Measurements from ENCODE around the gene CENATAC. TPM values are rescaled to one million over a fixed set of nuclear protein-coding genes. Genes with fewer than 3 reads are reported as not detected.
"Not testable (repeated sequence)": the region's sequence is repeated elsewhere in the genome, so short reads cannot be mapped to it uniquely, and the experiment has no call there.

Gene CENATAC
- total RNA-seq, 1 experiment from 2014 or later = 88.0 TPM

GRCh38 chr11:119030329-119031047 lies 32.5 kb downstream of the CENATAC start, which contains the start of gene SLC37A4:
TSS of gene SLC37A4 (minus strand) at chr11:119030877.
- Histone ChIP-seq H3F3A (ENCODE audit: low read length, unreplicated experiment) (no peaks in the 10 kb centered on the region), H4K20me1 (ENCODE audit: low read length) (no peaks in the 10 kb centered on the region), H3K27me3 (ENCODE audit: low read length) (no peaks in the 10 kb centered on the region), H3K9me3 (ENCODE audit: low read length) (no peaks in the 10 kb centered on the region), H2AFZ (ENCODE audit: low read length) (peak within 1 kb of the TSS; percentile 99), H3K9ac (ENCODE audit: low read length) (peak within 1 kb of the TSS; percentile 91), H3K4me2 (ENCODE audit: low read length) (peak within 1 kb of the TSS; percentile 99), H3K4me3 (ENCODE audit: low read length) (peak within 1 kb of the TSS; percentile 96), H3K79me2 (ENCODE audit: low read length) (peaks cover 27% of the 10 kb centered on the region), H3K36me3 (ENCODE audit: low read depth, low read length) (peaks cover 5% of the 10 kb centered on the region; the same call in 1 of the 2 replicates), H3K4me1 (ENCODE audit: insufficient read depth, low read length) (peaks cover 16% of the 10 kb centered on the region), H3K27ac (ENCODE audit: low read length) (peak within 1 kb of the TSS; percentile 15; the same call in 1 of the 2 replicates), H3K9me2 (replicated peaks; ENCODE audit: low read length) (no peaks in the 10 kb centered on the region)
- intact Hi-C loops (cut with micrococcal nuclease) = loop anchor here (2.0 kb wide), 1 partner anchor 72 kb away; no protein-coding TSS in a partner anchor
- TF ChIP-seq CTCF (conservative IDR thresholded peaks at IDR 0.05; ENCODE audit: low read depth, low read length) (peak; percentile 93), EZH2phosphoT487 (IDR thresholded peaks at IDR 0.05; ENCODE audit: borderline replicate concordance, low read length) (no peak)
- peak; percentile 84 for ATAC-seq
- no TSS peak for BruUV-seq (replicated peaks)
- DNase-seq = peak; percentile 100
- POLR2A ChIA-PET (ENCODE audit: unreplicated experiment) = no interaction called here
- CTCF ChIA-PET = no interaction called here

- ATAC-seq (no peak), DNase-seq (no peak)
- H2AFZ ChIP-seq (ENCODE audit: low read length) = no peak overlapping the region
- CTCF ChIA-PET = no interaction called here
- H3K4me3 ChIP-seq (ENCODE audit: low read length) = no peak overlapping the region
- H4K20me1 ChIP-seq (ENCODE audit: low read length) = no peaks in the 10 kb centered on the region
- H3K4me1 ChIP-seq (ENCODE audit: insufficient read depth, low read length) = peaks cover 16% of the 10 kb centered on the region
- no peaks in the 10 kb centered on the region for H3F3A ChIP-seq (ENCODE audit: low read length, unreplicated experiment)
- POLR2A ChIA-PET (ENCODE audit: unreplicated experiment) = no interaction called here
- H3K27me3 ChIP-seq (ENCODE audit: low read length) = no peaks in the 10 kb centered on the region
- TF ChIP-seq CTCF (conservative IDR thresholded peaks at IDR 0.05; ENCODE audit: low read depth, low read length) = no peak
- TF ChIP-seq EZH2 (IDR thresholded peaks at IDR 0.05; ENCODE audit: low read length, unreplicated experiment) = no peak
- no peak for TF ChIP-seq EZH2phosphoT487 (IDR thresholded peaks at IDR 0.05; ENCODE audit: borderline replicate concordance, low read length)
- H3K9me3 ChIP-seq (ENCODE audit: low read length) = no peaks in the 10 kb centered on the region
- peaks cover 5% of the 10 kb centered on the region; the same call in 1 of the 2 replicates for H3K36me3 ChIP-seq (ENCODE audit: low read depth, low read length)
- peaks cover 27% of the 10 kb centered on the region for H3K79me2 ChIP-seq (ENCODE audit: low read length)
- intact Hi-C loops (cut with micrococcal nuclease) = loop anchor here (2.0 kb wide), 1 partner anchor 71 kb away; no protein-coding TSS in a partner anchor
- no peak overlapping the region for H3K27ac ChIP-seq (ENCODE audit: low read length)
- no peak overlapping the region for H3K9ac ChIP-seq (ENCODE audit: low read length)
- H3K9me2 ChIP-seq (replicated peaks; ENCODE audit: low read length) = no peaks in the 10 kb centered on the region
- H3K4me2 ChIP-seq (ENCODE audit: low read length) = no peak overlapping the region
- no TSS peak for BruUV-seq (replicated peaks)
Measured at GRCh38 chr11:119031912-119032280, 34.0 kb downstream of the CENATAC start.

GRCh38 chr11:119033421-119033820 lies 35.5 kb downstream of the CENATAC start:
- intact Hi-C loops (cut with micrococcal nuclease); H3F3A ChIP-seq (ENCODE audit: low read length, unreplicated experiment); BruUV-seq (replicated peaks); H2AFZ ChIP-seq (ENCODE audit: low read length); H3K27ac ChIP-seq (ENCODE audit: low read length); H3K4me2 ChIP-seq (ENCODE audit: low read length); H3K9me2 ChIP-seq (replicated peaks; ENCODE audit: low read length); H3K27me3 ChIP-seq (ENCODE audit: low read length); H3K36me3 ChIP-seq (ENCODE audit: low read depth, low read length); H3K4me3 ChIP-seq (ENCODE audit: low read length); H4K20me1 ChIP-seq (ENCODE audit: low read length); DNase-seq; H3K9me3 ChIP-seq (ENCODE audit: low read length); ATAC-seq; H3K9ac ChIP-seq (ENCODE audit: low read length): not testable (repeated sequence)
- ChIA-PET CTCF (interaction anchor here (0.7 kb wide), 1 partner anchor 11 kb away, joined by 4 read pairs; no protein-coding TSS in a partner anchor), POLR2A (ENCODE audit: unreplicated experiment) (interaction anchor here (0.6 kb wide), 1 partner anchor 131 kb away, joined by 4 read pairs; no protein-coding TSS in a partner anchor)
- peaks cover 16% of the 10 kb centered on the region for H3K4me1 ChIP-seq (ENCODE audit: insufficient read depth, low read length)
- H3K79me2 ChIP-seq (ENCODE audit: low read length) = peaks cover 22% of the 10 kb centered on the region

Measured in PC-3 (cell line).